B cell (primary cell): ENCODE results near the gene FAAH. TPM values are rescaled to one million over a fixed set of nuclear protein-coding genes. Genes with fewer than 3 reads are reported as not detected.

Experiments
- ATAC-seq: fragments of 200-7000 bp; cut with Tn5 transposase; one replicate; pipeline ENCODE4 v1.10.0; 2021; ENCODE audit warnings: low read depth, mild to moderate bottlenecking, moderate number of reproducible peaks, moderate library complexity
- CTCF ChIA-PET: fragments of 350-600 bp; sonication (Branson Sonifier 250); formaldehyde crosslinking; loops from one replicate; lab custom pipeline; 2021; ENCODE audit warnings: antibody characterized with exemption, inconsistent platforms; lab: Charles Lee
- POLR2A ChIA-PET: fragments of 350-600 bp; sonication (Branson Sonifier 250); formaldehyde crosslinking; loops from one replicate; lab custom pipeline; 2021; ENCODE audit warnings: antibody characterized with exemption; lab: Charles Lee
- DNase-seq: peaks from one replicate; pipeline ENCODE4 v3.0.0; 2013
- H2AFZ ChIP-seq: 2 replicates; pipeline ENCODE4 v1.6.1; 2012; ENCODE audit warnings: mild to moderate bottlenecking, low read depth, low read length; ENCODE audit not compliant: insufficient read depth, poor library complexity, severe bottlenecking
- H3K27ac ChIP-seq, 2 donors: 1 replicate in 1 of 2; 2 replicates in 1 of 2; pipeline ENCODE4 v1.5.1; 2012 to 2013; ENCODE audit warnings: low read length in 2 of 2, mild to moderate bottlenecking in 2 of 2, moderate library complexity in 1 of 2
- H3K27me3 ChIP-seq, 4 experiments: fragments of 200-600 bp in 1 of 4; sonication (generic) in 1 of 4; replicated peaks in 1 of 4; 1 replicate in 2 of 4; 2 replicates in 2 of 4; pipeline versions ENCODE4 v1.6.1 to v1.7.0; 2013 to 2016; ENCODE audit warnings: low read length in 3 of 4, mild to moderate bottlenecking in 2 of 4, mixed read lengths in 1 of 4, moderate library complexity in 1 of 4; ENCODE audit not compliant: insufficient read depth in 4 of 4, control insufficient read depth in 3 of 4; ENCODE audit errors: control extremely low read depth in 1 of 4
- H3K36me3 ChIP-seq, 2 experiments: replicated peaks in 1 of 2; 1 replicate in 1 of 2; 2 replicates in 1 of 2; pipeline versions ENCODE4 v1.6.1 to v1.7.1; 2013; ENCODE audit warnings: low read length in 1 of 2; ENCODE audit not compliant: insufficient read depth in 2 of 2, control insufficient read depth in 1 of 2; ENCODE audit errors: control extremely low read depth in 1 of 2, extremely low read depth in 1 of 2
- H3K4me1 ChIP-seq, 2 donors: fragments of 200-600 bp in 1 of 2; sonication (generic) in 1 of 2; 1 replicate in 1 of 2; 2 replicates in 1 of 2; pipeline versions ENCODE4 v1.5.1 to v1.6.1; 2013 to 2017; ENCODE audit warnings: low read length in 2 of 2; ENCODE audit not compliant: control insufficient read depth in 2 of 2, insufficient read depth in 2 of 2
- H3K4me2 ChIP-seq: replicated peaks from 2 replicates; pipeline ENCODE3; 2012; ENCODE audit warnings: mild to moderate bottlenecking, low read depth, low read length; ENCODE audit not compliant: poor library complexity, severe bottlenecking
- H3K4me3 ChIP-seq, 5 experiments: fragments of 200-600 bp in 1 of 5; sonication (generic) in 1 of 5; 1 replicate in 3 of 5; 2 replicates in 2 of 5; pipeline versions ENCODE4 v1.5.1 to v1.7.0; 2011 to 2016; ENCODE audit warnings: low read length in 4 of 5, mild to moderate bottlenecking in 4 of 5, low read depth in 2 of 5, control low read depth in 1 of 5, moderate library complexity in 1 of 5; ENCODE audit not compliant: insufficient read depth in 1 of 5; ENCODE audit errors: control extremely low read depth in 1 of 5, extremely low read depth in 1 of 5
- H3K79me2 ChIP-seq: fragments of 200-600 bp; sonication (generic); one replicate; pipeline ENCODE4 v1.6.0; 2016; ENCODE audit warnings: low read length; ENCODE audit not compliant: control insufficient read depth, insufficient read depth
- H3K9ac ChIP-seq: fragments of 200-600 bp; sonication (generic); 2 replicates; pipeline ENCODE4 v1.6.1; 2017; ENCODE audit warnings: mild to moderate bottlenecking, low read length, moderate library complexity
- H3K9me3 ChIP-seq, 3 donors: one replicate each; pipeline versions ENCODE4 v1.6.1 to v1.7.1; 2013; ENCODE audit warnings: low read length in 2 of 3; ENCODE audit not compliant: control insufficient read depth in 2 of 3, insufficient read depth in 1 of 3; ENCODE audit errors: control extremely low read depth in 1 of 3
- H4K20me1 ChIP-seq: 2 replicates; pipeline ENCODE4 v1.6.0; 2012; ENCODE audit warnings: mild to moderate bottlenecking, low read length; ENCODE audit not compliant: insufficient read depth, control insufficient read depth, poor library complexity, severe bottlenecking
- H3K27ac Mint-ChIP-seq: one replicate; pipeline ENCODE4 v1.8.0; 2021; ENCODE audit warnings: mixed read lengths
- H3K27me3 Mint-ChIP-seq: one replicate; pipeline ENCODE4 v1.8.0; 2021; ENCODE audit warnings: mixed read lengths
- H3K4me1 Mint-ChIP-seq: one replicate; pipeline ENCODE4 v1.8.0; 2021; ENCODE audit warnings: mixed read lengths
- H3K4me3 Mint-ChIP-seq: one replicate; pipeline ENCODE4 v1.8.0; 2021; ENCODE audit warnings: mixed read lengths
- H3K9me3 Mint-ChIP-seq: one replicate; pipeline ENCODE4 v1.8.0; 2022; ENCODE audit warnings: mixed read lengths; ENCODE audit not compliant: insufficient read depth
- CTCF ChIP-seq: fragments of 200-600 bp; IDR thresholded peaks from one replicate; pipeline ENCODE4 v1.8.0; 2022; ENCODE audit warnings: antibody characterized with exemption, mild to moderate bottlenecking
- EZH2 ChIP-seq: IDR thresholded peaks from 2 replicates; pipeline ENCODE4 v1.6.1; 2012; ENCODE audit warnings: borderline replicate concordance, low read depth, mild to moderate bottlenecking, moderate library complexity, low read length; ENCODE audit not compliant: insufficient read depth, poor library complexity, severe bottlenecking
- WGBS: methylation state at CpG from one replicate; pipeline ENCODE4 v1.1.5; 2013; ENCODE audit warnings: missing lambda C conversion rate; ENCODE audit not compliant: insufficient coverage; 5-methylcytosine and 5-hydroxymethylcytosine counted together
- intact Hi-C: fragments of 100-400 bp; cut with micrococcal nuclease; formaldehyde crosslinking; loops from one replicate; pipeline ENCODE4 v1.10.0; 2022
- polyA plus RNA-seq: library from polyadenylated mRNA; depleted of rRNA; stranded (reverse); fragments of >200 nt; gene quantifications from 2 replicates; pipeline ENCODE4 v1.2.3, GENCODE V29; 2012
- total RNA-seq, 2 donors: library from RNA; stranded (reverse); fragments of 120-200 nt in 1 of 2; gene quantifications; 1 replicate in 1 of 2; 2 replicates in 1 of 2; pipeline versions ENCODE4 v1.2.3 to v1.2.4, GENCODE V29; 2013 to 2022

Gene FAAH
- total and polyA plus RNA-seq, 2 donors (not counting 1 experiment from before 2014, with no cell fraction given) = 5.6 to 9.6 TPM

DNA sequence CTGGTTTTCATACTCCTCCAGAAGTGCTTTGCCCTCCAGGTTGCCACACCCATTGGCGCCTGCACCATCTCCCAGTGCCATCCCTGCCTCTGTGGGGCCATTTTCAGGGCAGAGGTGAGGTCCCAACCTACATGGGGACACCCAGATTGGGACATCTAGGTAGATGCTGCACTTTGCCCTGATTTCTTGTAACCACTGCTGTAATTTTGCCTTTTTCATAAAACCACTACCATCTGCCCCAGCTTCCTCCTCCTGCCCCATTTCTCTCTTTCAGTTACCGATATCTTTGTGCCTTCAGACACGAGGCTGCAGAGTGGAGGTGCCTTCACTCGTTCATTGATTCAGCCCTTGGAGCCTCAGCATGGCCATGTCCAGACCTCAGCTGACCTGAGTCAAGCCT lies 21.4 kb downstream of the FAAH start:
- TF ChIP-seq EZH2 = no peak
- TF ChIP-seq CTCF = no peak

DNA sequence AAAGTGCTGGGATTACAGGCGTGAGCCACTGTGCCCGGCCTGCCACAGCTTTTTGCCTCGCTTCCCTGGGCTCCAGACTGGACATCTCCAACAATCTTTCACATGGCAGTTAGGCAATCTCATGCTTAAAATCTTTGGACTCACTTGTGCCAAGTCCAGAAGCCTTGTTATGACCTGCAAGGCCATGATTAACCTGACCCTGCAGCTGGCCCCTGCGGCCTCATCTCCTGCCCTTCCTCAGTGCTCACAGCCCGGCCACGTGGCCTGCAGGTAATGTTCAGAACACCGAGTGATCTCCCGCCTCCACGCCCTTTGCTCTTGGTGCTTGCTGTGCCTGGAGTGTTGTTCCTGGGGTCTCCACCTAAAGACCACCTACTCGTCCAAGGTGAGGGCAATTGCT lies 24.9 kb downstream of the FAAH start:
- Histone ChIP-seq H3K36me3 (no peaks in the 10 kb centered on the region), H3K27me3 (no peaks in the 10 kb centered on the region), H4K20me1 (no peaks in the 10 kb centered on the region), H3K79me2 (no peaks in the 10 kb centered on the region), H3K4me2 (no peak overlapping the region), H3K9ac (no peak overlapping the region), H3K4me3 (no peak overlapping the region), H2AFZ (no peak overlapping the region), H3K4me1 (no peaks in the 10 kb centered on the region), H3K27ac (no peak overlapping the region), H3K9me3 (no peaks in the 10 kb centered on the region)
- H3K9me3 Mint-ChIP-seq = no peaks in the 10 kb centered on the region
- no peak overlapping the region for H3K27ac Mint-ChIP-seq
- TF ChIP-seq EZH2 = no peak
- TF ChIP-seq CTCF = no peak
- no peak overlapping the region for H3K4me3 Mint-ChIP-seq
- intact Hi-C loops = no loop called here
- ATAC-seq = no peak
- H3K27me3 Mint-ChIP-seq = peaks cover 17% of the 10 kb centered on the region
- WGBS = 92% methylated on average over 9 of the region's 10 CpGs
- no peak for DNase-seq
- POLR2A ChIA-PET = interaction anchor here (0.5 kb wide), 1 partner anchor 370 kb away, joined by 4 read pairs; no protein-coding TSS in a partner anchor
- CTCF ChIA-PET = interaction anchor here (1.1 kb wide), 1 partner anchor 12 kb away, joined by 8 read pairs; no protein-coding TSS in a partner anchor
- no peaks in the 10 kb centered on the region for H3K4me1 Mint-ChIP-seq

More for the DNA sequence above, 21.4 kb downstream of the FAAH start:
- Histone ChIP-seq H3K4me1 (no peaks in the 10 kb centered on the region), H3K4me2 (no peak overlapping the region), H3K36me3 (no peaks in the 10 kb centered on the region), H2AFZ (no peak overlapping the region), H3K27me3 (no peaks in the 10 kb centered on the region), H3K4me3 (no peak overlapping the region), H3K79me2 (no peaks in the 10 kb centered on the region), H3K9me3 (no peaks in the 10 kb centered on the region), H4K20me1 (no peaks in the 10 kb centered on the region), H3K27ac (no peak overlapping the region), H3K9ac (no peak overlapping the region)
- no peak overlapping the region for H3K27ac Mint-ChIP-seq
- ATAC-seq (no peak), DNase-seq (no peak)
- CTCF ChIA-PET = no interaction called here
- H3K4me3 Mint-ChIP-seq = no peak overlapping the region
- 68% methylated on average over 4 of the region's 4 CpGs for WGBS
- H3K9me3 Mint-ChIP-seq = no peaks in the 10 kb centered on the region
- peaks cover 3% of the 10 kb centered on the region for H3K27me3 Mint-ChIP-seq
- no peaks in the 10 kb centered on the region for H3K4me1 Mint-ChIP-seq
- POLR2A ChIA-PET = no interaction called here
- intact Hi-C loops = no loop called here
